GM10248 (cell line): ENCODE results near the gene ARMC2.
"Not testable (repeated sequence)": the region's sequence is repeated elsewhere in the genome, so short reads cannot be mapped to it uniquely, and the experiment has no call there.

ENCODE experiments used
- CTCF ChIA-PET: fragments of 300-600 bp; sonication (Branson Sonifier 250); formaldehyde crosslinking; extraction: SDS; loops from one replicate; lab custom pipeline; 2021; ENCODE audit warnings: antibody characterized with exemption; lab: Yijun Ruan, JAX
- POLR2A ChIA-PET: fragments of 350-650 bp; sonication (Branson Sonifier 250); formaldehyde crosslinking; extraction: SDS; loops from one replicate; lab custom pipeline; 2020; ENCODE audit warnings: antibody characterized with exemption; lab: Yijun Ruan, JAX
- DNase-seq: peaks from one replicate; pipeline ENCODE4 v3.0.0; 2012; ENCODE audit errors: extremely low spot score
- CTCF ChIP-seq: IDR thresholded peaks from 2 replicates; pipeline ENCODE4 v1.5.1; 2012; ENCODE audit warnings: mild to moderate bottlenecking, low read depth; ENCODE audit errors: extremely low read depth, missing control alignments, control extremely low read depth

Gene ARMC2

GRCh38 chr6:108966251-108966650 lies 118.0 kb downstream of the ARMC2 start:
- ChIA-PET POLR2A (no interaction called here), CTCF (interaction anchor here (1.2 kb wide), 2 partner anchors 10 to 41 kb away, joined by 3 to 4 read pairs; no protein-coding TSS in a partner anchor)
- no peak for DNase-seq
- TF ChIP-seq CTCF: no peak

GRCh38 chr6:108966855-108967755 lies 118.9 kb downstream of the ARMC2 start:
- CTCF ChIA-PET: interaction anchor here (0.8 to 1.5 kb wide), 4 partner anchors 11 to 49 kb away, joined by 3 to 4 read pairs (median 3); no protein-coding TSS in a partner anchor
- DNase-seq: no peak
- no peak for TF ChIP-seq CTCF
- POLR2A ChIA-PET: no interaction called here

- no peak for TF ChIP-seq CTCF
- ChIA-PET CTCF (interaction anchor here (0.9 to 1.8 kb wide), 4 partner anchors 8 to 53 kb away, joined by 3 to 6 read pairs (median 3); no protein-coding TSS in a partner anchor), POLR2A (no interaction called here)
- DNase-seq: no peak
Observed at GRCh38 chr6:108968325-108969316, 120.4 kb downstream of the ARMC2 start.

- CTCF ChIA-PET: interaction anchor here (1.2 to 1.8 kb wide), 2 partner anchors 11 to 54 kb away, joined by 3 to 6 read pairs; no protein-coding TSS in a partner anchor
- no peak for DNase-seq
- POLR2A ChIA-PET: no interaction called here
- TF ChIP-seq CTCF: no peak
Observed at GRCh38 chr6:108969776-108970175, 121.6 kb downstream of the ARMC2 start.

GRCh38 chr6:108974201-108974600 lies 126.0 kb downstream of the ARMC2 start:
- TF ChIP-seq CTCF: no peak
- DNase-seq: no peak
- ChIA-PET CTCF (interaction anchor here (0.9 kb wide), 1 partner anchor 28 kb away, joined by 3 read pairs; no protein-coding TSS in a partner anchor), POLR2A (no interaction called here)

- DNase-seq, POLR2A ChIA-PET, CTCF ChIA-PET: not testable (repeated sequence)
Observed at GRCh38 chr6:108978638-108979037, 130.4 kb downstream of the ARMC2 start.
